Measurements from ENCODE around the gene PDE4C. TPM values are rescaled to one million over a fixed set of nuclear protein-coding genes. Genes with fewer than 3 reads are reported as not detected.

Gene PDE4C
- total and polyA plus RNA-seq, 8 donors, result 0.12 to 1.3 (median 0.37) TPM; not detected in 1

DNA sequence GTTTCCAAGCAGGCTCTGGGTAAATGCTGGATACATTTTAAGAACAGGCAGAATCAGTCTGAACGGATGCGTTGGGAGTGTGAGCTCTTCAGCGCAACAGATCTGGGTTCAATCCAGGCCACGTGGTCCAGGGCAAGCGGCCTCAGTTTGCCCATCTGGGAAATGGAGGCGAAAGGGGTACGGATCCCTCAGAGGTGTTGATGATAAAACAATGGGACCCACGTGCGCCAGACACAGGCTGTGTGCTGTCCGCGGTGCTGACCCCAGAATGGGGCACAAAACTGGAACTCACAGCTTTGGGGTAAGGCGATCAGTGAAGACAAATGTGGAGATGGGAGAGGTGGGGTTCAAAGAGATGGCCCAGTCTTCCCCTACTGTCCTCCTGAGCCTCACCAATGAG is 13.1 kb upstream of the PDE4C start:
- Histone ChIP-seq H3K4me1 (no peaks in the 10 kb centered on the region), H3K36me3 (no peaks in the 10 kb centered on the region), H3K27ac (no peak overlapping the region), H3K27me3 (no peaks in the 10 kb centered on the region), H3K9me3 (no peaks in the 10 kb centered on the region), H3K4me3 (no peak overlapping the region)
- FAIRE-seq (no peak), DNase-seq (no peak), ATAC-seq (no peak)
- intact Hi-C loops (cut with DNase I), result no loop called here
- WGBS, 2 donors, result 28 to 35% methylated on average over 12 of the region's 12 CpGs
- TF ChIP-seq, protein P1, sequence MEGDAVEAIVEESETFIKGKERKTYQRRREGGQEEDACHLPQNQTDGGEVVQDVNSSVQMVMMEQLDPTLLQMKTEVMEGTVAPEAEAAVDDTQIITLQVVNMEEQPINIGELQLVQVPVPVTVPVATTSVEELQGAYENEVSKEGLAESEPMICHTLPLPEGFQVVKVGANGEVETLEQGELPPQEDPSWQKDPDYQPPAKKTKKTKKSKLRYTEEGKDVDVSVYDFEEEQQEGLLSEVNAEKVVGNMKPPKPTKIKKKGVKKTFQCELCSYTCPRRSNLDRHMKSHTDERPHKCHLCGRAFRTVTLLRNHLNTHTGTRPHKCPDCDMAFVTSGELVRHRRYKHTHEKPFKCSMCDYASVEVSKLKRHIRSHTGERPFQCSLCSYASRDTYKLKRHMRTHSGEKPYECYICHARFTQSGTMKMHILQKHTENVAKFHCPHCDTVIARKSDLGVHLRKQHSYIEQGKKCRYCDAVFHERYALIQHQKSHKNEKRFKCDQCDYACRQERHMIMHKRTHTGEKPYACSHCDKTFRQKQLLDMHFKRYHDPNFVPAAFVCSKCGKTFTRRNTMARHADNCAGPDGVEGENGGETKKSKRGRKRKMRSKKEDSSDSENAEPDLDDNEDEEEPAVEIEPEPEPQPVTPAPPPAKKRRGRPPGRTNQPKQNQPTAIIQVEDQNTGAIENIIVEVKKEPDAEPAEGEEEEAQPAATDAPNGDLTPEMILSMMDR (IDR thresholded peaks at IDR 0.05), result no peak

DNA sequence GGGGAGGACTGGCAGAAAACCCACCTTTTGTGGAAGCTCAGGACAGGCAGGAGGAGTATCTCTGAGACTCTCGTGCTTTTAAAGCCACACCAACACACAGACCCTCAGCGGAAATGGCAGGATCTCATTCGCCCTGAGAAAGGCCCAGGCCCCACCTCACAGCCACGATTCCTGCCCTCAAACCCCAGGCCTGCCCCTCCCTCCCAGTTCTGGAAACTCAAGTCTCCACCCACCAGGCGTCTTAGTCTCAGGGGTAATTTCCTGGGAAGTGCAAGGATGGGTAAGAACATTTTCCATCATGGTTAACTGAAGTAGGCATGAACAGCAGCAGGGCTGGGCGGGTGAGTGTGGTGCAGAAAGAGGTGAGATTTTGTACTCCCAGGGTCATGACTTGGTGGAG is 8.0 kb upstream of the PDE4C start:
- no peaks in the 10 kb centered on the region for H3K36me3 ChIP-seq
- peaks cover 0 to 5% (median 0%) of the 10 kb centered on the region in 4 donors for H3K27me3 ChIP-seq
- no peak for ATAC-seq
- H3K9me3 ChIP-seq, result no peaks in the 10 kb centered on the region
- intact Hi-C loops (cut with DNase I), result no loop called here
- H3K4me3 ChIP-seq, result no peak overlapping the region
- TF ChIP-seq, protein P1 (IDR thresholded peaks at IDR 0.05), result no peak
- 41 to 45% methylated on average over 6 of the region's 6 CpGs for WGBS, 2 donors
- no peak overlapping the region for H3K27ac ChIP-seq
- no peak for FAIRE-seq
- H3K4me1 ChIP-seq, result no peaks in the 10 kb centered on the region
- DNase-seq, result no peak

GRCh38 chr19:18233224-18233825 is 7.1 kb upstream of the PDE4C start:
- DNase-seq, result peak in 3 of 6 donors; percentile 53 to 79 (median 54)
- TF ChIP-seq, protein P1 (IDR thresholded peaks at IDR 0.05), result no peak
- peaks cover 0 to 5% (median 0%) of the 10 kb centered on the region in 4 donors for H3K27me3 ChIP-seq

DNA sequence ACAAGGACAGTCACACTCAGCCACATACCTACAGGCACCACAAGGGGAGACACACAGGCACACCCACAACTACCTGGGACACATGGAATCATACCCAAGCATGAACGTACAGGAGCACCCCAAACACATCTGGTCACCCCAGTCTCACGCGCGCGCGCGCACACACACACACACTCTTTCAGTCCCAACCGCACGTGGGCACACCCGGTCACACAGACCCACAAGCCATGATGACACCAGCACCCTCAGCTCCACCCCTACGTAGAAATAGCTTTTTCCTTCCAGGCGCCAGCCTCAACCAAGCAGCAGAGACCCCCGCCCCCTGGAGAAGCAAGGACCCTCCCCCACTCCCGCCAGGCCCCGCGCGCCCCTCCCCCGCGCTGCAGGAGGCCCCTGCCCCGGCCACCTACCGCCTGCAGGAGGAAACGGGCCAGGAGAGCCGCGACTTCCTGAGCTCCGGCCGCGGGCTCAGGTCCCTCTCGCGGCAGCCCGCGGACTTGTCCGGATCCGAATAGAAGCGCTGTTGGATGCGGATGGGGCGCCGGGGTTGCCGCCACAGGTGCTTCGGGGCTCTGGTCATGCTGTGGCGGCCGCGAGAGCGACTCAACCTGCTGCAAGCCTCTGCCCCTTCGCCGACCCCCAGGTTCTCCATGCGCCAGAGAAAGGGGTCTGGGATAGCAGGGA is 6.4 kb upstream of the PDE4C start:
- WGBS, 2 donors, result 6 to 7% methylated on average over 38 to 46 of the region's 46 CpGs
- Histone ChIP-seq H3K4me3 (no peak overlapping the region), H3K36me3 (no peaks in the 10 kb centered on the region), H3K27me3 (peaks cover 0 to 5% (median 0%) of the 10 kb centered on the region in 4 donors), H3K27ac (no peak overlapping the region), H3K4me1 (no peaks in the 10 kb centered on the region), H3K9me3 (no peaks in the 10 kb centered on the region)
- ATAC-seq, result peak; percentile 17 to 61 (median 50)
- peak in 1 of 6 donors; percentile 81 for DNase-seq
- FAIRE-seq, result no peak
- TF ChIP-seq, protein P1 (IDR thresholded peaks at IDR 0.05), result no peak
- intact Hi-C loops (cut with DNase I), result no loop called here

More at GRCh38 chr19:18233224-18233825, 7.1 kb upstream of the PDE4C start:
- H3K27ac ChIP-seq, result no peak overlapping the region
- WGBS, 2 donors, result 13 to 17% methylated on average over 37 of the region's 37 CpGs
- no peak overlapping the region for H3K4me3 ChIP-seq
- ATAC-seq (peak; percentile 70 to 95 (median 82)), FAIRE-seq (no peak)
- H3K9me3 ChIP-seq, result no peaks in the 10 kb centered on the region
- H3K36me3 ChIP-seq, result no peaks in the 10 kb centered on the region
- intact Hi-C loops (cut with DNase I), result no loop called here
- H3K4me1 ChIP-seq, result no peaks in the 10 kb centered on the region

GRCh38 chr19:18231775-18232174 is 5.5 kb upstream of the PDE4C start:
- WGBS, 2 donors, result 33 to 34% methylated on average over 4 of the region's 4 CpGs
- Histone ChIP-seq H3K36me3 (no peaks in the 10 kb centered on the region), H3K4me1 (no peaks in the 10 kb centered on the region), H3K4me3 (no peak overlapping the region), H3K27ac (no peak overlapping the region), H3K9me3 (no peaks in the 10 kb centered on the region), H3K27me3 (peaks cover 0 to 5% (median 0%) of the 10 kb centered on the region in 4 donors)
- no peak for DNase-seq
- no peak for FAIRE-seq
- TF ChIP-seq, protein P1 (IDR thresholded peaks at IDR 0.05), result no peak
- intact Hi-C loops (cut with DNase I), result no loop called here
- ATAC-seq, result no peak

All from pancreas (tissue), 10 donors.